Left ventricle myocardium inferior (tissue), 1 donor: ENCODE data around the gene ST6GALNAC4. TPM values are rescaled to one million over a fixed set of nuclear protein-coding genes. Genes with fewer than 3 reads are reported as not detected.

ENCODE experiments used
- DNase-seq: peaks from one replicate; pipeline ENCODE4 v3.0.0-alpha.2; 2020
- H3K27ac ChIP-seq: fragments of 200-600 bp; replicated peaks from 2 replicates; pipeline ENCODE4 v1.8.0; 2021
- H3K27me3 ChIP-seq: fragments of 200-600 bp; 2 replicates; pipeline ENCODE4 v1.8.0; 2021; ENCODE audit warnings: low read depth
- H3K36me3 ChIP-seq: fragments of 200-600 bp; 2 replicates; pipeline ENCODE4 v1.8.0; 2021
- H3K4me1 ChIP-seq: fragments of 200-600 bp; 2 replicates; pipeline ENCODE4 v1.8.0; 2021
- H3K4me3 ChIP-seq: fragments of 200-600 bp; 2 replicates; pipeline ENCODE4 v1.8.0; 2021; ENCODE audit warnings: mild to moderate bottlenecking, moderate library complexity
- H3K9me3 ChIP-seq: fragments of 200-600 bp; replicated peaks from 2 replicates; pipeline ENCODE4 v1.8.0; 2021
- CTCF ChIP-seq: fragments of 200-600 bp; IDR thresholded peaks from 2 replicates; pipeline ENCODE4 v1.8.0; 2021; ENCODE audit warnings: antibody characterized with exemption, mild to moderate bottlenecking, borderline replicate concordance
- intact Hi-C: fragments of 100-400 bp; cut with micrococcal nuclease; formaldehyde crosslinking; loops from one replicate; pipeline ENCODE4 v1.11.0; 2022
- total RNA-seq: library from RNA; stranded (reverse); fragmentation: NEBNext Ultra II Directional; extraction: Animal tissue kit (Norgen Biotek cat#: 25700); gene quantifications from one replicate; pipeline ENCODE4 v1.2.1, GENCODE V29; 2021
- donor health status: DM: no; HTN: yes; CAD: no; lungs with severe emphysema.

ST6GALNAC4 gene
- total RNA-seq, 1 donor from 2014 or later = 31.3 TPM

GRCh38 chr9:127877566-127877998 lies 39.3 kb downstream of the ST6GALNAC4 start, which contains the start of gene AK1:
Gene AK1, minus strand, starts transcription at chr9:127877675. Its CDS starts 3,058 bp downstream, at chr9:127874617.
- peak; percentile 87 for DNase-seq
- Histone ChIP-seq H3K36me3 (peaks cover 8% of the 10 kb centered on the region), H3K9me3 (no peaks in the 10 kb centered on the region), H3K27me3 (no peaks in the 10 kb centered on the region), H3K4me3 (peak within 1 kb of the TSS; percentile 77), H3K4me1 (peaks cover 68% of the 10 kb centered on the region), H3K27ac (peak within 1 kb of the TSS; percentile 93)
- TF ChIP-seq CTCF = no peak
- intact Hi-C loops = no loop called here

- H3K36me3 ChIP-seq = peaks cover 14% of the 10 kb centered on the region
- peaks cover 65% of the 10 kb centered on the region for H3K4me1 ChIP-seq
- intact Hi-C loops = no loop called here
- peak overlapping the region; percentile 77 for H3K4me3 ChIP-seq
- peak overlapping the region; percentile 93 for H3K27ac ChIP-seq
- H3K27me3 ChIP-seq = no peaks in the 10 kb centered on the region
- no peak for DNase-seq
- TF ChIP-seq CTCF = no peak
- H3K9me3 ChIP-seq = no peaks in the 10 kb centered on the region
These were observed 39.9 kb downstream of the ST6GALNAC4 start for GRCh38 chr9:127876764-127877562.

GRCh38 chr9:127876026-127876763 lies 40.6 kb downstream of the ST6GALNAC4 start:
- H3K36me3 ChIP-seq = peaks cover 22% of the 10 kb centered on the region
- no peaks in the 10 kb centered on the region for H3K27me3 ChIP-seq
- TF ChIP-seq CTCF = no peak
- H3K4me1 ChIP-seq = peaks cover 66% of the 10 kb centered on the region
- peak overlapping the region; percentile 77 for H3K4me3 ChIP-seq
- intact Hi-C loops = no loop called here
- DNase-seq = no peak
- H3K27ac ChIP-seq = peak overlapping the region; percentile 93
- no peaks in the 10 kb centered on the region for H3K9me3 ChIP-seq

- Histone ChIP-seq H3K4me1 (peaks cover 71% of the 10 kb centered on the region), H3K36me3 (peaks cover 29% of the 10 kb centered on the region), H3K9me3 (no peaks in the 10 kb centered on the region), H3K27me3 (no peaks in the 10 kb centered on the region), H3K4me3 (peak overlapping the region; percentile 77), H3K27ac (peak overlapping the region; percentile 93)
- no peak for DNase-seq
- TF ChIP-seq CTCF = no peak
- intact Hi-C loops = no loop called here
These were observed 41.4 kb downstream of the ST6GALNAC4 start for GRCh38 chr9:127875306-127875966.
